22Rv1 (cell line): ENCODE data around the gene HID1.

Source experiments
- H3K27ac ChIP-seq: fragments of 450-650 bp; 2 replicates; pipeline ENCODE4 v1.5.1; 2017
- ZFX ChIP-seq: fragments of 450-650 bp; IDR thresholded peaks from 2 replicates; pipeline ENCODE4 v1.6.1; 2017; ENCODE audit warnings: antibody characterized with exemption, borderline replicate concordance
- TF ChIP-seq, protein P1 (sequence below): fragments of 450-650 bp; IDR thresholded peaks from 2 replicates; pipeline ENCODE4 v1.5.1; 2017; ENCODE audit warnings: mild to moderate bottlenecking

The HID1 gene

DNA sequence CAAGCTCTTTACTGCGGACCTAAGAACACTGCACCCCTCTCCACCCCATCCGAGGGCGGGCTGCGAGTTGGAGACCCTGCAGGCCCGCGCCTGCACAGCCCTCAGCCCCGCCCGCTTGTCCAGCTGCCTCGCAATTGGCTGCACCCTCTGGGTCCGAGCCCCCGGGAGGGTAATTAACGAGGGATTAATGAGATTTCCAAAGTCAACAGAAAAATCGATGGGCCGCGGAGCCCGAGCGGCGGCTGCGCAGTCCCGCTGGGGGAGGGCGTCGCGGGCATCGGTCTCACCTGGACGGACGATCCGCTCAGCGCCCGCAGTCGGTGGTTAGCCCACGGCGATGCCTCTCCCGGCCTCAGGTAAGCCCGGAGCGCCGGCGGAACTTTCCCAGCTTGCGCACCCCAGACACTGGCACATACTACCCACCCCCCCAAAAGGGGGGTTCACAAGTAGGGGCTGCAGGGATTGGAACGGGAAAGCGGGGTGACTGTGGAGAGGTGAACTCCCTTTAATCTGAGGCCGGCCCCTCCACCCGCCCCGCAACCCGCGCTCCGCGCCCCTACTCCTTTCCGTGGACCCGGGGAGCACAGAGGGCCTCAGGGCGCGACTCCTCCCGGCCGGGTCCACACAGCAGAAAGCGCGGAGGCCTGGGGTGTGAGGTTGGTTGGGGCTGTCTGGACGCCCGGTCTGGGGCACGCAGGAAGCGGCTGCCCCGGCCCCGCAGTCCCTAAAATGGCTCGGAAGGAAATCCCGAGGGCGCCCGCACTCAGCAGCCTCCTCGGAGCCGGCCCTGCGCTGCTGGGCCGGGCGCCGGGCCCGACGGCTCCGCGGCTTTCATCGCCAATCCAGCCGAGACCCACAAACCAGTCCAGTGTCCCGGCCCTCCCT lies 36.7 kb downstream of the HID1 start, which contains the start of gene OTOP3:
OTOP3 (plus strand) TSS at position 314 of the 885 bp plus-strand sequence; CDS start at position 338, 24 bp downstream.
- TF ChIP-seq, protein P1, sequence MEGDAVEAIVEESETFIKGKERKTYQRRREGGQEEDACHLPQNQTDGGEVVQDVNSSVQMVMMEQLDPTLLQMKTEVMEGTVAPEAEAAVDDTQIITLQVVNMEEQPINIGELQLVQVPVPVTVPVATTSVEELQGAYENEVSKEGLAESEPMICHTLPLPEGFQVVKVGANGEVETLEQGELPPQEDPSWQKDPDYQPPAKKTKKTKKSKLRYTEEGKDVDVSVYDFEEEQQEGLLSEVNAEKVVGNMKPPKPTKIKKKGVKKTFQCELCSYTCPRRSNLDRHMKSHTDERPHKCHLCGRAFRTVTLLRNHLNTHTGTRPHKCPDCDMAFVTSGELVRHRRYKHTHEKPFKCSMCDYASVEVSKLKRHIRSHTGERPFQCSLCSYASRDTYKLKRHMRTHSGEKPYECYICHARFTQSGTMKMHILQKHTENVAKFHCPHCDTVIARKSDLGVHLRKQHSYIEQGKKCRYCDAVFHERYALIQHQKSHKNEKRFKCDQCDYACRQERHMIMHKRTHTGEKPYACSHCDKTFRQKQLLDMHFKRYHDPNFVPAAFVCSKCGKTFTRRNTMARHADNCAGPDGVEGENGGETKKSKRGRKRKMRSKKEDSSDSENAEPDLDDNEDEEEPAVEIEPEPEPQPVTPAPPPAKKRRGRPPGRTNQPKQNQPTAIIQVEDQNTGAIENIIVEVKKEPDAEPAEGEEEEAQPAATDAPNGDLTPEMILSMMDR, result no peak
- no peak for TF ChIP-seq ZFX
- H3K27ac ChIP-seq, result no peak within 1 kb of the TSS

GRCh38 chr17:74935048-74935447 lies 37.5 kb downstream of the HID1 start:
- no peak overlapping the region for H3K27ac ChIP-seq
- TF ChIP-seq ZFX, result no peak
- TF ChIP-seq, protein P1, result no peak

GRCh38 chr17:74930535-74931036 lies 42.0 kb downstream of the HID1 start:
- TF ChIP-seq, protein P1, result no peak
- no peak for TF ChIP-seq ZFX
- no peak overlapping the region for H3K27ac ChIP-seq

DNA sequence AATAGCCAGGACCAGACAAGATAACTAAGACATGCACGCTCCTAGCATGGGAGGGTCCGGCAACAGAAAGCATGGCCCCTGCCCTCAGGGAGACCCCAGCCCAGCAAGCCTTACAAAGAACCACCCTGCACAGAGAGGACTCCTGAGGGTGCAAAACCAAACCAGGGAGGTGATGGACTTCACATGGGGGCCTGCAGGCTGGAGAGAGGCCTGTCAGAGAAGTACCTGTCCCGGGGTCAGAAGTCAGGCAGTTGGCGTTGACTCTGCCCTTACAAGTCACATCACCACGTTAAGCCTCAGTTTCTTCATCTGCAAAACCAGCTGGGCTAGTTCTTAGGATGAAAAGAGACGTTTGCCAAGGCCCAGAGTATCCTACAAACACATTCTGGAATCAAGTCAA lies 43.8 kb downstream of the HID1 start:
- TF ChIP-seq ZFX, result no peak
- TF ChIP-seq, protein P1, result no peak
- no peak overlapping the region for H3K27ac ChIP-seq

- TF ChIP-seq, protein P1, result no peak
- no peak for TF ChIP-seq ZFX
These were observed 47.3 kb downstream of the HID1 start for GRCh38 chr17:74925242-74925641.

DNA sequence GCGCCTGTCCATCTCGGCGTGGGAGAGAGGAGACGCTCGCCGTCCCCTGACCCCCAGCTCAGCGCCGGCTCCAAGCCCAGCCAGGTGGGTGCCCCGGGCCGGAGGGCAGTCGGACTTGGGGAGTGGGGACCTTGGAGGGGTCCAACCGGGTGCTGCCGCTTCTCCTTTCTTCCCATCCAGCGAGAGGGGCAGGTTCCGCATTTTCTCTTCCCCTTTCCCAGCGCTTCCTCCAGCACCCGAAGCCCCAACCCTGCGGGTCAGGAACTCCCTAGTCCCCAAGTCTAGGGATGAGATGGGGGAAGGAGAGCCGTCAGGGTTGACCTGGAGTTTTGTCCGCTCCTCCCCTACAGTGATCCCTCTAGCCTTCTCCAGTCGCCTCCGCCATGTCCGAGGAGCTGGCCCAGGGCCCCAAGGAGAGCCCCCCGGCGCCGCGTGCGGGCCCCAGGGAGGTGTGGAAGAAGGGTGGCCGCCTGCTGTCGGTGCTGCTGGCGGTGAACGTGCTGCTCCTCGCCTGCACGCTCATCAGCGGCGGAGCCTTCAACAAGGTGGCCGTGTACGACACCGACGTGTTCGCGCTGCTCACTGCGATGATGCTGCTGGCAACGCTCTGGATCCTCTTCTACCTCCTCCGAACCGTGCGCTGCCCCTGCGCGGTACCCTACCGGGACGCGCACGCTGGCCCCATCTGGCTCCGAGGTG lies 48.2 kb downstream of the HID1 start, which contains the start of gene OTOP2:
OTOP2 (plus strand) TSS at position 24 of the 699 bp plus-strand sequence; CDS start at position 384, 360 bp downstream.
- no peak within 1 kb of the TSS for H3K27ac ChIP-seq
- TF ChIP-seq ZFX, result no peak
- TF ChIP-seq, protein P1, result no peak

More at GRCh38 chr17:74925242-74925641, 47.3 kb downstream of the HID1 start:
- no peak overlapping the region for H3K27ac ChIP-seq
